Tongue (tissue), 2 donors: ENCODE measurements around the gene TSNAXIP1. TPM values are rescaled to one million over a fixed set of nuclear protein-coding genes. Genes with fewer than 3 reads are reported as not detected.
A peak's percentile ranks its signal among the peaks of the same experiment; 100 is the strongest.

Source experiments
- DNase-seq: peaks from one replicate; pipeline ENCODE4 v3.0.0-alpha.2; 2015
- total RNA-seq: library from RNA; depleted of rRNA; stranded (reverse); fragments of >200 nt; gene quantifications from one replicate; pipeline ENCODE4 v1.2.3, GENCODE V29; 2014

TSNAXIP1 gene
- total RNA-seq, 1 donor from 2014 or later: 1.1 TPM

DNA sequence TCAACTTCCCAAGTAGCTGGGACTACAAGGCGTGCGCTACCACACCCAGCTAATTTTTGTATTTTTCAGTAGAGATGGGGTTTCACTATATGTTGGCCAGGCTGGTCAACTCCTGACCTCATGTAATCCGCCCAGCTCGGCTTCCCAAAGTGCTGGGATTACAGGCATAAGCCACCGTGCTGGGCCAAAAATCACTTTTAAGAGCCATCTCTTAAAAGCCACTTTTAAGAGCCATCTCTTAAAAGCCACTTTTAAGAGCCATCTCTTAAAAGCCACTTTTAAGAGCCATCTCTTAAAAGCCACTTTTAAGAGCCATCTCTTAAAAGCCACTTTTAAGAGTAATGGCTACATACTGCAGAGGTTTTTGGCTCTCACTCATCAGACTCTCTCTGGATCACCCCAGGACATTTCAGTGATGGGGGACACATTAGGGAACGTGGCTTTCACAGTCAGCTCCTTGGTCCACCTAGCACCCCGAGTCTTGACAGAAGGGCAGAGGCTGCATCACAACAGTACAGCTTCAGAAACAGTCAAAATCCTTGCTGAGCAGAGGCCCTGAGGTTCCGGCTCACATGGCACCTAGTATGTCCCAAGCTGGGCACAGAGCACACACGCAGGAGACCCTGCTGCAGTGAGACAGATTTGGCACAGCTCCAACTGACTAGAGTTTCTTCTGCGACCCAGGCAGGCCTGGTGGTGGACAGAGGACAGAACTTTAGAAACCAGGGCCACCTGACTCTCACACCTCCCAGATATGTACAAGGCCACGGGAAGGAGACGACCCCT, 23.9 kb upstream of the TSNAXIP1 start:
- DNase-seq: peak; percentile 9

DNA sequence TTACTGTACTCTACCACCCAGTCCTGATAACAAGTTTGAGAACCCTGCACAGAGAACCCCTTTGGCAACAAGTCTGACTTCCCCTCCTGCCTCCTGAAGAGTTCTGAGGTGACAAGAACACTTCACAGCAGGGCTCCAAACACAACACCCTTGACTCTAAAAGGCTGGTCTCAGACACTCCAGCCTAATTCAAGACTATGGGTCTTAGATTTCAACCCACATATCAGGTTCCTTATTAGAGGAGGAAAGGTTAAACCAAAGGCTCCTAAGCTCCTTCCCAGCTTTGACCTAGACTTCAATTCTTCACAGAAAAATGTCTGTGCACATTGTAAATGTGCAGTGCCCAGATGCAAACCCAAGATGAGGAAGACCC, 23.4 kb upstream of the TSNAXIP1 start:
- no peak for DNase-seq

GRCh38 chr16:67786491-67786890, 20.2 kb upstream of the TSNAXIP1 start:
- DNase-seq: no peak

DNA sequence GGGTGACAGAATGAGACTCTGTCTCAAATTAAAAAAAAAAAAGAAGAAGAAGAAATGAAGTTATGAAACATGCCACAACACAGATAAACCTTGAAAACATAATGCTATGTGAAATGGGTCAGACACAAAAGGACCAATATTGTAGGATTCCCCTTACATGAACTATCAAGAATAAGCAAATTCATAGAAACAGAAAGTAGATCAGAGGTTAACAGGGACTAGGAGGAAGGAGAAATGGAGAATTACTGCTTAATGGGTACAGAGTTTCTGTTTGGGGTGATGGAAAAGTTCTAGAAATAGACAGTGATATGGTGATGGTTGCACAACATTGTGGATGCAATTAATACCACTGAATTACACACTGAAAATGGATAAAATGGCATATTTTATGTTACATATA, 16.6 kb upstream of the TSNAXIP1 start:
- no peak for DNase-seq

DNA sequence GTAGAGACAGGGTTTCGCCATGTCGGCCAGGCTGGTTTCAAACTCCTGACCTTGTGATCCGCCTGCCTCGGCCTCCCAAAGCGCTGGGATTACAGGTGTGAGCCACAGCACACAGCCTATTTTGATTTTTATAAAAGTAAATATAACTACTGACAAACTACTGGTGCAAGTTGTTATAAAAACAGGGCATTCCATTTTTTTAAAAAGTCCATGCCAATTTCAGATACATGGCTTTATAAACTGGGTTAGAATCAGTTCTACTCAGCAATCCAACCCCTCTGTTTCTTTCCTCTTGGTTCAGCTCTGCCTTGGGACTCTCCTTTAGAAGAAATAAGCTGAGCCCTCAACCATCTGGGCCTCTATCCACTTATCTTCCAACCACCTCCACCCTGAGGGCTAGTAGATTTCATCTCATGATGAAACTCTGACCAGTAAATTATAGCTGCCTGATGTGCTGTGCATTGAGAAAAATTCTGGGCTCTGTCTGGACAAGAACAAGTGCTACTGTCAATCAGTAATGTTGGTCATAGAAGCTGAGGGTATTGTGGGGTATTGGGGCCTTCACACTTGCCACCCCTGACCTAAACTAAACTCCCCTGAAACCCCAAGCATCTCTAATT, 10.5 kb upstream of the TSNAXIP1 start:
- no peak for DNase-seq

DNA sequence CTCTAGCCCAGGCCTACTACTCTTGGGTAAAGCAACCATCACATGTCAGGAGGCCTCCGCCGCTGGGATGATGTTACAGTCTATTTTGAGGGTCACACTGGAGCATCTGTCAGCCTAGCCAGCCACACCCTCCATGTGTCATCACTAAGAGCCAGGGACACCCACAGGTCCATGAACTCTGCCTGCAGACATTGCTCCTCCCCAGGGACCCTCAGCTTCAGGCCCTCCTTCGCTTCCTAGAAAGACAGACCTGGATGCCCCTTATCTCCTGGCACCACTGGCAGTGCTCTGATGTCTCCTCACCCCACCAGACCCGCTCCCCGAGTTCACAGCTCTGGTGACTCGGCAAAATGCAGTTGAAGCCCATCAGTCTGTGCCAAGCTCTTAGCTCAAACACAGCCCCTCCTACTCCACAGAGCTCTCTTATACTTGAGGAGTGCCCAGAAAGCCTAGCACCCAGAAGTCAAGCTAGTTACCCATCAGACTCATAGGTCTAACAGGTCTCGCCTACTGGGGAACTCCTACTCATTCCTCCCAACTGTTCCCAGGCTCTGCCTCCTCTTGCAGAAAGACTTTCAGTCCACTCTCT, 6.3 kb upstream of the TSNAXIP1 start:
- peak; percentile 73 for DNase-seq

- no peak for DNase-seq
Measured at GRCh38 chr16:67801241-67801640, 5.4 kb upstream of the TSNAXIP1 start.

- no peak for DNase-seq
Measured at GRCh38 chr16:67801883-67802282, 4.8 kb upstream of the TSNAXIP1 start.

- DNase-seq: no peak
Measured at GRCh38 chr16:67803894-67804293, 2.8 kb upstream of the TSNAXIP1 start.

DNA sequence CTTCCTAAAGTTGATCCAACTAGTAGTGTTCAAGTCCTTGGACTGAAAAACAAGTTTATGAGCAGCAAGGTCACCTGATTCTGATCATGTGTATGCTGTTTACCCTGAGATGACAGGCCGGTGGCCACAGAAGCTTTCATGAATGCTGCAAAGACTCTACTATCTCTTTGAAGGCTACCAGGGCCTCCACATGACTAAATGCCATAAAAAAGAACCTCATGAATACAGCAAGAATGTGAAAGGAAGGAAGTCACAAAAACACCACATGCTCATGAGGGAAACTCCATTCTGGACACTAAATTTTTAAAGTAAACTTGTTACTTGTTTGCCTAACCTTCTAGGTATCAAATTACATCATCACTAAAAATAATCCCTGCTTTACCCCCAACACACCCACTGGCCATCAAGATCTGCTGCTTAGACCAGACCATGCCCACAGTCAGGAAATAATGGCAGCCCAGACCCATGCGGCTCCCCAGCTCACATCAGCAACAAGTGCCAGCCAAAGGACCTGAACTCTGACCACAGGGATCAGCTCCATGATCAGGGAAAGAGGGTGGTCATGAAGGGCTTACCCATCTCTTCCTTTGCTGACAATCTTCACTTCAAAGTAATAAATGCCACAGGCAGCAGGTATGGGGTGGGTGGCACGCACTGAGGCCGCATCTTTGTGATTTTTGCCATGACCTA, 1.7 kb upstream of the TSNAXIP1 start:
- no peak for DNase-seq

DNA sequence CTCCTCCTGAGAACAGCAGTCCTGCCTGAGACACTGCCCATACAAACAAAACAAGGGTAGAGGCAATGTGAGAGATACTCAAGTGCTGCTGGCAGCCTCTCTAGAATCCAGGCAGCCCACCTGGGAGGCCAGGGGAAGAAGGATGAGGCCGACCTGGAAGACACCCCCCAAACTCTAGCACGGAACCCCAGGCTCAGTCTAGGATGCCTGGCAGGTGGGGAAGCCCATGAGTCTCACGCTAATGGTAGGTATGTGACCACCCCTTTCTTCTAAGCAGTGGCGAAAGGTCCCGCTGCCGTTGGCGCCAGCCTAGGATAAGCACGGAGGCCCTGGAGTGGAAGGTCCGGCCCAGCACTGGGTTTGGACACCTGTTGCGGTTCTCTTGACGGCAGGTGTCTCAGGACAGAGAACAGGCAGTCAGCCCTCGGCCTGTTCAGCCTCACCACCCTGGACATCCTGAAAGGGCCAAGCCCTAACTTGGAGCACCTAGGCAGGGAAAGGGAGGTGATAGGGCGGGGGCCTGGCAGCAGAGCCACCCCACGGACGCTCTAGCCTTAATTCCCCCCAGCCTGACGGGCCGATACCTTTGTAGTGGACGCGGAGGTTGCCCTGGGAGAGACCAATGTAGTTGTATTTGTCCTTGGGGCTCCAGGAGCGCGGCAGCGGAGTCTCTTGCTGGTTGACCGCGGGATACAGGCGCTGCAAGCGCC, 816 bp upstream of the TSNAXIP1 start:
- DNase-seq: no peak

DNA sequence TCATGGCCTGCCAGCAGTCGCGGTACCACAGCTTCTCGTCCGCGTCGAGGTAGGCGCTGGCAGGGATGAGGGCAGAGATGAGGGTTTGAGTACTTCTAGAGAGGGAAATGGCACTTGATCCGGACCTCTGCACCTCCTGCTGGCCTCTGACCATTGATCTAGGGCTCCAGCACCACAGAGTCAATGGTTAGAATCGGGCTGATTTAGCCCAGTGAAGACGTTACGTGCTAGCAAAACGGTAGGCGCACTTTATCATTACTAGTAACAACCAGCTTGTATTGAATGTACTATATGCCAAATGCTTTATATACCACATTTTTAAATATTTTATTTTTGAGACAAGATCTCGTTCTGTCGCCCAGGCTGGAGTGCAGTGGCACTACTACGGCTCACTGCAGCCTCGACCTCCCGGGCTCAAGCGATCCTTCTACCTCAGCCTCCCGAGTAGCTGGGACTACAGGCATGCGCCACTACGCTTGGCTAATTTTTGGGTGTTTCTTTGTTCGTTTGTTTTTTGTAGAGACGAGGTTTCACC, 526 bp downstream of the TSNAXIP1 start:
- DNase-seq: no peak

DNA sequence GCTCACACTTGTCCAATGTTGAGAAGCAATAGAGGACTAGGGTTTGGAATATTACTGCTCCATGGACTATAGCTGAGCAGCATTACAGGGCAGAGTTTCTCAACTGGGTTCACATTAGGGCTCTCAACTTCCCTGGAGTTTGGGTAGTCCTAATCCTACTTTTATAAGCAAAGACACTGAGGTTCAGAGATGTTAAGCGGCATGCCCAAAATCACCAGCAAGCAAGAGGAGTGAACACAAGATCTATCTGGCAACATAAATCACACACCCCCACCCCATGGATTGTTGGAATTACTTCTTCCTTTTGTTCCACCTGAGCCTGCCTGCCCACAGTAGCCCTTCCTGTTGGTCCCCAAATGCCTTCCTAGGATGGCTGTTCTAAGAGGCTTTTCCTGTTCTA, 5.2 kb downstream of the TSNAXIP1 start:
- DNase-seq: no peak

- DNase-seq: no peak
Measured at GRCh38 chr16:67814567-67814966, 7.9 kb downstream of the TSNAXIP1 start.

DNA sequence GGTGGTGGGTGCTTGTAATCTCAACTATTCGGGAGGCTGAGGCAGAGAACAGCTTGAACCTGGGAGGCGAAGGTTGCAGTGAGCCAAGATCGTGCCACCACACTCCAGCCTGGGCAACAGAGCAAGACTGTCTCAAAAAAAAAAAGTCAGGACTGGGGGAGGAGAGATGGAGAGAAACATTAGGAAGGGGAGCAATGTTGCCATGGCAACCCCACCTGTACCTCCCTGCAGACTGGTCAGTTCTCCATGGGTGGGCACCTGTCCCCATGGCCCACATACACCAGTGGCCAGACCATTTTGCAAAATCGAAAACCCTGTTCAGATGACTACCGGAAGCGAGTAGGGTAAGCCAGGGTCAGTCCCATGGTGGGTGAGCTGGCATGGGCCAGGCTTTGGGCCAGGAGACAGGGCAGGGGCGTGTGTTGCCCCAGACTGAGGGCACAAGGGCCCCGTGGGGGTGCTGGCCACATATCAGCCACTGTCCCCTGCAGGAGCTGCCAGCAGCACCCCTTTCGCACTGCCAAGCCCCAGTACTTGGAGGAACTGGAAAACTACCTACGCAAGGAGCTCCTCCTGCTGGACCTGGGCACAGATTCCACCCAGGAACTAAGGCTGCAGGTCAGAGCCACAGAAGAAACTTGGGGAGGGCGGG, 14.0 kb downstream of the TSNAXIP1 start:
- DNase-seq: no peak

DNA sequence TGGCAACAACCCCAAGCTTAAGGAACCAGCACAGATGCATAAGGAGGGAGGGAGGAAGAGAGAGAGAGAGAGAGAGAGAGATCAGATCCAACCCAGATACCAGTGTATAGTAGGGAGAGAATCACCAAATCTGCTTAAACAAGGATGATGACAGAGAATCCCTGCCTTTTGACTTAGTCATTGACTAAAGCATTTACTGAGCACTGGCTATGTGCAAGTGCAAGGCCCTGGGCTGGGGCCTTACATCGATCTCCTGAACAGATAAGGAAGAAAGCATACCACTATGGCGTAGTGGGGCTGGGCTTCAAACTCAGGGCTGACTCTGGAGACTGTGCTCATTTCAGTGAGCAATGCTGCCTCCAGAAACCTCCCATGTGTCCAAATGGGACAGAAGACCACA, 15.8 kb downstream of the TSNAXIP1 start:
- DNase-seq: no peak

DNA sequence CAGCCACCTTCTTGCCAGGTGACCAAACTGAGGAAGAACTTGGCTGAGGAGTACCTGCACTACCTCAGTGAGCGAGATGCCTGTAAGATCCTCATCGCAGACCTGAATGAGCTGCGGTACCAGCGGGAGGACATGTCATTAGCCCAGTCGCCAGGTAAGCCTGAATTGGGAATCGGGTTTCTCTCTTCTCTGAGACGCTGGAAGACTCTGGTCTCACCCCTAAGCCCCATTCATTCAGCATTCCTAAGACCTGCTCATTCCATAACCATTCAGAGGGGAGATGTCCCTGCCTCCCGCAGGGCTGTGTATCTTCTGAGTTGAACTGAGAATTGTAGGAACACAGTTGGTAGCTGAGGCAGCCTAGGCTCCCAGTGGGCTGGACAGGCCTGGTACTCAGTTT, 18.4 kb downstream of the TSNAXIP1 start:
- DNase-seq: no peak

DNA sequence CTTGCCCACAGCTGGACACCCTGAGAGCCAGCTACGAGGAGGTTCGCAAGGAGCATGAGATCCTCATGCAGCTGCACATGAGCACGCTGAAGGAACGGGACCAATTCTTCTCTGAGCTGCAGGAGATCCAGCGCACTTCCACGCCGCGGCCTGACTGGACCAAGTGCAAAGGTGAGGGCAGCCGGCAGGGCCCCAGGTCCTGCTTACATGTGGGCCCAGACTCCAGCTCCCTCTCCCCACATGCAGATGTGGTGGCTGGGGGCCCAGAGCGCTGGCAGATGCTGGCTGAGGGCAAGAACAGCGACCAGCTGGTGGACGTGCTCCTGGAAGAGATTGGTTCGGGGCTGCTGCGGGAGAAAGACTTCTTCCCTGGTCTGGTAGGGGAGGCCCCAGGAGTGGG, 19.2 kb downstream of the TSNAXIP1 start:
- DNase-seq: no peak

- DNase-seq: no peak
Measured at GRCh38 chr16:67828651-67829050, 22.0 kb downstream of the TSNAXIP1 start.

- DNase-seq: peak; percentile 24
Measured at GRCh38 chr16:67833030-67833414, 26.3 kb downstream of the TSNAXIP1 start.

DNA sequence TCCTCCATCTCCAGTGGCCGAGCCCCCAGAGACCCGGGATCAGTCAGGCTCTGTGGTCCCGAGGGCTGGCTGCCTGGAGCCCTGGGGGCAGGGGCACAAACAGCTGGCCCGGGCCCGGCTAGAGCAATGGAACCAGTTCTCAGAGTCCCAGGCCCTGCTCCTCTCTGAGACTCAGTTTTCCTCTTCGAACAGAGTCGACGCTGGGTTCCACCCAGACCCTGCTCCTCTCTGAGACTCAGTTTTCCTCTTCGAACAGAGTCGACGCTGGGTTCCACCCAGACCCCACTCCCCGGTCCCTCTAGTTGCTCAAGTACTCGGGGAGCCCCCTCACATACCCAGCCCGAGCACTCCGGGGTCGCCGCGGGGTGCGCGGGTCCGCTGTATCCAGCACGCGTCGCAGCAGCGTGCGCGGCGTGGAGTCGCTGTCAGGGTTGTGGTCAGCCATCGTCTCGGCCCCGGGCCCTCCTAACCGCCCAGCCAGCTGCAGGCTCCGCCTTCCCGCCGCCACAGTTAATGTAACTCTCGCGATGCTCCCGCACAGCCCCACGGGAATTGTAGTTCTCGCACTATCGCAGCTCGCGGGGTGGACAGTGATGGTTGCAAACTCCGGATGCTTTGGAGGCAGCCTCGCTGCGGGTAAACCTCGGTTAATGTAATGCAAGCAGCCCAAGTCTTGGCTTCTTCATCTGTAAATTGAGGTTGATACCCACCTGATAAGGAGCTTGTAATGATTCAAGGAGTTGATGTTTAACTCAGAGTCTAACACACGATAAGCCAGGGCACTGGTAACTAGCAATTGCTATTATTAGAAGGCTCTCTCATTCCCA, 26.9 kb downstream of the TSNAXIP1 start:
- peak; percentile 98 for DNase-seq
